Measurements from ENCODE around the gene PTK6.

The PTK6 gene

DNA sequence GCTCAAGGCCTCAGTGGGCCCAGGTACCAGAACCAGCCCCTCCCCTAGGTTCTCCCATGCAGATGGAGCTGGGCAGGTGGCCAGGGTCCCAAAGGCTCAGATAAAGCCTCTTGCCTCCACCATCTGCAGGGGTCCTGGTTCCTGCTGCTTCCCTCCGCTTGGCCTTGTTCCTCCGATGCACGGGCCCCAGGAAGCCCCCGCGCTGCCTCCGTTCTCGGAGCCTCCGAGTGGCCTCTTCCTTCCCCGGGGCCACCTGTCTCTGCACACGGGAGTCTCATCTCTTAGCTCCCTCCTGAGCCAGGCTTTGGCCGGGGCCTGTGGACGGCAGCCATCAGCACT lies 1.9 kb upstream of the PTK6 start:
- TF ChIP-seq SPI1 (IDR thresholded peaks at IDR 0.05; ENCODE audit: low read depth, low read length) (no peak), POLR2AphosphoS5 (IDR thresholded peaks at IDR 0.05; ENCODE audit: low read depth, low read length) (no peak), PAX5 (IDR thresholded peaks at IDR 0.05; ENCODE audit: insufficient read depth, low read length, severe bottlenecking) (no peak), TAF1 (IDR thresholded peaks at IDR 0.05; ENCODE audit: low read depth, low read length) (no peak), POU2F2 (IDR thresholded peaks at IDR 0.05; ENCODE audit: low read depth, low read length) (no peak), POLR2A (IDR thresholded peaks at IDR 0.05; ENCODE audit: low read depth, low read length) (no peak)
- no peak for DNase-seq (ENCODE audit: insufficient read length, low spot score)
- FAIRE-seq = no peak

DNA sequence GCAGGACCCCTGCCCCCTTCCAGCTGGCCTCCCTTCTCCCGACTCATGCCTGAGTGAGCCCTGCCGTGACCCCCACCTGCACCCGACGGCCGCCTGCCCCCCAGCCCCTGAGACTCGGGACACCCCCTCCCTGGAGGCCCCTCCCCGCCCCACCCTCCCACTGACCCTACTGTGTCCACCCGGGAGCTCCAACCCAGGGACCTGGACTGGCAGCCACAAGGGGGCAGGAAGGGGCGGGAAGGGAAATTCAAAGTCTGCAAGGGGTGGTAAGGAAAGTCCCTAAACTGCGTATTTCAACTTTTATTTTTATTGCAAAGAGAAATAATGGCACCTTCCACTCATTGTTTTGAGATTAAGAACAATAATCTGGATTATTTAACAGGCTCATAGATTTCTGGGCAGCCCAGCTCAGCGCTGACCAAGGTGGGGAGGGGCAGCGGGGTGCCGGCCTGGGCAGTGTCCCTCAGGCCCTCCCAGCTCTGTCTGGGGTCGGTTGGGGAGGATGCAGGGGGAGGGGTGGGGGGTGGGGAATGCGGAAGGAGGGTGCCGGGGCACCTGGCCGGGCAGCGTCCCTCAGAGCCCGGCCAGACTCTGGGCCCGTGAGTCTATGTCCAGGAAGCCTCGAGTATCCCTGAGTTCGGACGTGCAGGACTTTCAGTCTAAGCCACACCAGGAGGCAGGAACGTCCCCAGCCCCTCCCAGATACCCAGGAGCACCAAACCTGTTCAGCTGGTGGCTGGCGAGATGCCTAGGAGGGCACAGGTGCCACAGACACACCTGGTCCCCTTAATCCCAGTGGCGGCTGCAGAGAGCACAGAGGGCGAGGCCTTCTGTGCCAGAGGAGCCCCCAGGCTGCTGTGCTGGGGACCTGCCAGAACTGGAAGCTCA lies 1.3 kb upstream of the PTK6 start:
- FAIRE-seq (no peak), DNase-seq (ENCODE audit: insufficient read length, low spot score) (no peak)
- TF ChIP-seq POU2F2 (IDR thresholded peaks at IDR 0.05; ENCODE audit: low read depth, low read length) (no peak), PAX5 (IDR thresholded peaks at IDR 0.05; ENCODE audit: insufficient read depth, low read length, severe bottlenecking) (no peak), SPI1 (IDR thresholded peaks at IDR 0.05; ENCODE audit: low read depth, low read length) (no peak), POLR2A (IDR thresholded peaks at IDR 0.05; ENCODE audit: low read depth, low read length) (no peak), TAF1 (IDR thresholded peaks at IDR 0.05; ENCODE audit: low read depth, low read length) (no peak), POLR2AphosphoS5 (IDR thresholded peaks at IDR 0.05; ENCODE audit: low read depth, low read length) (no peak)

DNA sequence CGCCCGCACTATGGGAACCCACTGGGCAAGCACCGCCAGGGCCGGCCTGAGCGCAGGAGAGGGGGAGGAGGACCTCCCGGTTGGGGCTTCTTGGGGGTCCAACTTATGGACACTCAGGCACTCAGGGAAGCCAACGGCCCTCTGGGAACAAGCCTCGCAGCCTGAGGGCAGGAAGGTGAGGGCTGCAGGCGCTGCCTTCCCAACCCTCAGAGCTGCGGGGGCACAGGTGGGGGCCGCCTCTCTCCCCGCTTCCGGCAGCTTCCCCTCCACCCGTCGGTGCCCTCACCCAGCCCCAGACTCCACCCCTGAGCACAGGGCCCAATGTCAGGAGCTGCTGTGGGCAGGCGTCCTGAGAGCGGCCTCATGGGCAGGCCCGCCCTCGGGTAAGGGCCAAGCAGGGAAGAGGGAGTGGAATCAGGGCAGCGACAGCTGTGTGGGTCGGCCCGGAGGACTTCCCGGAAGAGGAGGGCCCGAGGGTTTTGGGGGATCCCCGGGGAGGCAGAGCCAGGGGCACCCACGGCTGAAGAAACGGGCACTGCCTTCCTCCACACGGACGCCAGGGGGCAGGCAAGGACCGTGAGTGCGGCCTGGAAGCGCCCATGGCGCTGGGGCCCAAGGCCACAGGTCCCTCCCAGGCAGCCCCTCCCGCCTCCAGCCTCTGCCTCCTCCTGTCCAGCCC lies 488 bp upstream of the PTK6 start:
- peak; percentile 100 for DNase-seq (ENCODE audit: insufficient read length, low spot score)
- FAIRE-seq = peak; percentile 99

DNA sequence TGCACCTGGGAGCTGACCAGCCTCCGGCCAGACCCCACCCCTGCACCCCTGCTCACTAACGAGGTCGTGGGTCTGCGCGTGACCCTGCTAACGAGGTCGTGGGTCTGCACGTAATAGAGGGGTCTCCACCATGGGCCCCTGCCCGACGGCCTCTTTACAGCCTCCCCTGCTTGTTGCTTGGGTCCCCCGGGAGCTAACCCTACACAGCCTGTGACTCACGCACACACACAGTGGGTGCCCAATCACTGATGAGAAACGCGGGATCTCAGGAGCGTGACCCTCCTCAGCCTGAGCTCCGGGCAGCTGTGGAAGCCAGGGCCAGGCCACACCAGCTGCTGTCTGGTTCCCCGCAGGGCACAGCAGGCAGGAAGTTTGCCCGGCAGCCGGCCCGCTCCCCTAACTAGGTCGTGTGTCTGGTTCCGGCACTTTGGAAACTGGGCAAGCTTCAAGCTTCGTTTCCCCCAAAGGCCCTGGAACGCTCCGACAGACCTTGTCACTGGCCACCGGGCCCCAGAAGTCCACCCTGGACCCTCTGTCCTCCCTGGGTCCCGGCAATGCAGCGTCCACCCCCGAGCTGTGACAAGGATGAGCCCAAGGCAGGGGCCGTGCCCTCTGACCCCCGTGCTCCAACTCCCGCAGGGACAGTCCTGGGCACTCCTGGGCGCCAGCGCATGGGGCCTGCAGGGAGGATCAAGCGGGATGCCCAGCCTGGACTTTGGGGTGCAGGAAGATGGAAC lies 767 bp downstream of the PTK6 start:
- FAIRE-seq (no peak), DNase-seq (ENCODE audit: insufficient read length, low spot score) (no peak)
- TF ChIP-seq PAX5 (IDR thresholded peaks at IDR 0.05; ENCODE audit: insufficient read depth, low read length, severe bottlenecking) (no peak), SPI1 (IDR thresholded peaks at IDR 0.05; ENCODE audit: low read depth, low read length) (no peak), TAF1 (IDR thresholded peaks at IDR 0.05; ENCODE audit: low read depth, low read length) (no peak)

More for the DNA sequence above, 488 bp upstream of the PTK6 start:
- TF ChIP-seq PAX5 (IDR thresholded peaks at IDR 0.05; ENCODE audit: insufficient read depth, low read length, severe bottlenecking) (peak; percentile 29), POLR2AphosphoS5 (IDR thresholded peaks at IDR 0.05; ENCODE audit: low read depth, low read length) (0 out of 2 replicates have a peak, but pooled peaks have one; percentile 38), POU2F2 (IDR thresholded peaks at IDR 0.05; ENCODE audit: low read depth, low read length) (0 out of 2 replicates have a peak, but pooled peaks have one; percentile 30), SPI1 (IDR thresholded peaks at IDR 0.05; ENCODE audit: low read depth, low read length) (0 out of 2 replicates have a peak, but pooled peaks have one; percentile 2), TAF1 (IDR thresholded peaks at IDR 0.05; ENCODE audit: low read depth, low read length) (no peak), POLR2A (IDR thresholded peaks at IDR 0.05; ENCODE audit: low read depth, low read length) (0 out of 2 replicates have a peak, but pooled peaks have one; percentile 26)

DNA sequence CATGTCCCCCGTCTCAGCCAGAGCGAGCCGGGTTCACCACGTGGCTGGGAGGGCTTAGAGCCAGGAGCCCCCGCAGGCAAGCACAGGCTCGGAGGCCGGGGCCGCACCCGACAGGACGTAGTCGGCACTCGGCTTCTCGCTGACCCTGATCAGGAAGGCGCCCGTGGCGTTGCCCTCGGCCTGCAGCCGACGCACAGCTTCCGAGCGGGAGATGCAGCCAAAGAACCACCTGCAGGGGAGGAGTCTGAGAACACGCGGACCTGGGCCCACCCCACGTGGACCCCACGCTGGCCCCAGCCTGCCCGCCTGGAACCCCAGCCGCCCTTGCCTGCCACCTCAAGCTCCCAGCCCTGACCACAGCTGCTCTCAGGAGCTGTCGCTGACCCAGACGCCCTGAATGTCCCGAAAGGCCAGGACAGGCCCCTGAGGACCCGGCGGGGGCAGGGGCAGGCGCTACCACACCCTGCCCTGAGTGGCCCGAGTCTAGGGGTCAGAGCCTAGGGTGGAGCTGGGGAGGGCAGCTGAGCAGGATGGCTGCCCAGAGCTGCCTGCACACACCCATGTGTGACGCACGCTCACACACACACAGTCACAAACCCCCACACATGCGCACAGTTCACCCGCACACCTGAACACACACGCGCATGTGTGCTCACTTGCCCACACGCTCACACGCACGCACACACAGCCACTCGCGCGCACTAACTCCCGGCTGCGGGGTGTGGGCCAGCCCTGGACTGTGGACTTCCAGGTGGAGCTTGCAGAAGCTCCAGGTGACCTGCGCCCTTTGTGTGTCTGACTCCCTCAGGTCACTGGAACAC lies 2.1 kb downstream of the PTK6 start:
- TF ChIP-seq POU2F2 (IDR thresholded peaks at IDR 0.05; ENCODE audit: low read depth, low read length) (no peak), POLR2AphosphoS5 (IDR thresholded peaks at IDR 0.05; ENCODE audit: low read depth, low read length) (no peak), SPI1 (IDR thresholded peaks at IDR 0.05; ENCODE audit: low read depth, low read length) (no peak), TAF1 (IDR thresholded peaks at IDR 0.05; ENCODE audit: low read depth, low read length) (no peak), POLR2A (IDR thresholded peaks at IDR 0.05; ENCODE audit: low read depth, low read length) (no peak), PAX5 (IDR thresholded peaks at IDR 0.05; ENCODE audit: insufficient read depth, low read length, severe bottlenecking) (no peak)
- FAIRE-seq = no peak
- no peak for DNase-seq (ENCODE audit: insufficient read length, low spot score)

DNA sequence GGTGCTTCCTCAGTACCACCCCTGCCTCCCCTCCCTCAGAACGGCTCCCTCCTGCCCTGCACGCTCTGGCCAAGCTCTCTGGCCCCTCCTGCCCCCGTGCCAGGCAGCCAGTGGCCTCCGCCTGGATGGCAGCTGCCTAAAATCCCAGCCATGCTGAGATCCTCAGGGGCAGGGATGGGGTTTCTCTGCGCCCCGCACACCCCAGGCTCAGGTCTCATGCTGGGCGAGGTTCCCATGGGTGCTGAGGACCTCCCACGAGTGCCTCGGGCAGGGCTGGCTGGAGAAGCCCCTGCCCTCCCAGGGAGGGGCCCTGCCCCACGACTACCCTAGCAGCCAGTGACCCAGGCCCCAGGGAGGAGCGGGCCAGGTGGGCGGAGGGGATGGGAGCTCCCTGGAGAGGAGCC lies 2.7 kb downstream of the PTK6 start:
- TF ChIP-seq SPI1 (IDR thresholded peaks at IDR 0.05; ENCODE audit: low read depth, low read length) (no peak), POU2F2 (IDR thresholded peaks at IDR 0.05; ENCODE audit: low read depth, low read length) (no peak), TAF1 (IDR thresholded peaks at IDR 0.05; ENCODE audit: low read depth, low read length) (no peak), PAX5 (IDR thresholded peaks at IDR 0.05; ENCODE audit: insufficient read depth, low read length, severe bottlenecking) (no peak), POLR2A (IDR thresholded peaks at IDR 0.05; ENCODE audit: low read depth, low read length) (no peak), POLR2AphosphoS5 (IDR thresholded peaks at IDR 0.05; ENCODE audit: low read depth, low read length) (no peak)
- no peak for DNase-seq (ENCODE audit: insufficient read length, low spot score)
- FAIRE-seq = no peak

DNA sequence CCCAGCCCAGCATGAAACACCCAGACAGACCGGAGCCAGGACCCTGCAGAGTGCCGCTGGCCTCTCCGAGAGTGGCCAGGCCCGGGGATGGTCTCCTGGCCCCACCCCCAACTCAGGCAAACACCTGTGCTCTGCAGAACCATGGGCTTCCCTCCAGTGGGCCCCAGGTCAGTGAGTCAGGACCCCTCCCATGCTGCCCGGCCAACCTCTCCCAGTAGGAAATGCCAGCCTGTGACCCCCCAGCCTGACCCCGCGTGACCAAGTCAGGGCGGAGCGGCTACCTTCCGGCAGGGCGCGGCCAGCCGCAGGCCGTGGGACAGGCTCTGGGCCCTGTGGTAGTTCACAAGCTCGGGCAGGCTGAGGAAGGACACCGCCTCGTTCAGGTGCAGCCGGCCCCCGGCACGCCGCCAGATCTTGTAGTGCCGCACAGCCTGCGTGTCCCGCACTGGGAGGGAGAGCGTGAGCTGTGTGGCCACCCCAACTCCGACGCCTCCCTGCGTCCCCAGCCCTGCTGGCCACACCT lies 3.2 kb downstream of the PTK6 start:
- FAIRE-seq (no peak), DNase-seq (ENCODE audit: insufficient read length, low spot score) (no peak)
- TF ChIP-seq POU2F2 (IDR thresholded peaks at IDR 0.05; ENCODE audit: low read depth, low read length) (no peak), POLR2AphosphoS5 (IDR thresholded peaks at IDR 0.05; ENCODE audit: low read depth, low read length) (no peak), POLR2A (IDR thresholded peaks at IDR 0.05; ENCODE audit: low read depth, low read length) (no peak)

DNA sequence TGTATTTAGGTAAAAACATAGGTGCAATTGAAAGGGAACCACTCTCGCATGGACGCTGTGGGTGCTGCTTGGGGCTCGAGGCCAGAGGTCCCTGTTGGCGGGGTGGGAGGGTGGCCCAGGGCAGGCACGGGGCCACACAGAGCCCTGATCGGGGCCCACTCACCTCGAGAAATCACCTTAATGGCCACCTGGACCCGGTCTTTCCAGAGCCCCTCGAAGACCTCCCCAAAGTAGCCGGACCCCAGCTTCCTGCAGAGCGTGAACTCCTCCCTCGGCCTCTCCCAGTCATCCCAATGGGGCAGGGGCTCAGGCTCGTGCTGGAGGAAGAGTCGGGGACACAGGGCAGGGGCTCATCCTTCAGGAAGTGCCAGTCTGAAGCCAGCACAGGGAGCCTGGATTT lies 3.8 kb downstream of the PTK6 start:
- TF ChIP-seq TAF1 (IDR thresholded peaks at IDR 0.05; ENCODE audit: low read depth, low read length) (no peak), POU2F2 (IDR thresholded peaks at IDR 0.05; ENCODE audit: low read depth, low read length) (no peak), POLR2AphosphoS5 (IDR thresholded peaks at IDR 0.05; ENCODE audit: low read depth, low read length) (no peak), POLR2A (IDR thresholded peaks at IDR 0.05; ENCODE audit: low read depth, low read length) (no peak), SPI1 (IDR thresholded peaks at IDR 0.05; ENCODE audit: low read depth, low read length) (no peak)
- FAIRE-seq (no peak), DNase-seq (ENCODE audit: insufficient read length, low spot score) (no peak)
